GM12891 (cell line): Measurements from ENCODE around the gene TCF25.
"Not testable (repeated sequence)": the region's sequence is repeated elsewhere in the genome, so short reads cannot be mapped to it uniquely, and the experiment has no call there.

Source experiments
- DNase-seq: peaks from one replicate; pipeline ENCODE4 v3.0.0; 2011; ENCODE audit warnings: low spot score; ENCODE audit not compliant: insufficient read length
- FAIRE-seq: peaks from 2 replicates; lab custom pipeline; 2011; peaks lifted over from hg19 to GRCh38; lab: Jason Lieb, UNC
- PAX5 ChIP-seq: IDR thresholded peaks from 2 replicates; pipeline ENCODE4 v1.6.1; 2011; ENCODE audit warnings: low read length, moderate library complexity, mild to moderate bottlenecking; ENCODE audit not compliant: insufficient read depth, severe bottlenecking
- POLR2A ChIP-seq: IDR thresholded peaks from 2 replicates; pipeline ENCODE4 v1.6.1; 2011; ENCODE audit warnings: low read depth, low read length, control low read depth
- POLR2AphosphoS5 ChIP-seq: IDR thresholded peaks from 2 replicates; pipeline ENCODE4 v1.6.1; 2011; ENCODE audit warnings: low read depth, low read length, control low read depth
- POU2F2 ChIP-seq: IDR thresholded peaks from 2 replicates; pipeline ENCODE4 v1.6.1; 2011; ENCODE audit warnings: low read depth, mild to moderate bottlenecking, control low read depth, low read length, moderate library complexity
- SPI1 ChIP-seq: IDR thresholded peaks from 2 replicates; pipeline ENCODE4 v1.6.1; 2011; ENCODE audit warnings: low read depth, low read length, control low read depth
- TAF1 ChIP-seq: IDR thresholded peaks from 2 replicates; pipeline ENCODE4 v1.6.1; 2011; ENCODE audit warnings: low read depth, low read length, control low read depth

The TCF25 gene

DNA sequence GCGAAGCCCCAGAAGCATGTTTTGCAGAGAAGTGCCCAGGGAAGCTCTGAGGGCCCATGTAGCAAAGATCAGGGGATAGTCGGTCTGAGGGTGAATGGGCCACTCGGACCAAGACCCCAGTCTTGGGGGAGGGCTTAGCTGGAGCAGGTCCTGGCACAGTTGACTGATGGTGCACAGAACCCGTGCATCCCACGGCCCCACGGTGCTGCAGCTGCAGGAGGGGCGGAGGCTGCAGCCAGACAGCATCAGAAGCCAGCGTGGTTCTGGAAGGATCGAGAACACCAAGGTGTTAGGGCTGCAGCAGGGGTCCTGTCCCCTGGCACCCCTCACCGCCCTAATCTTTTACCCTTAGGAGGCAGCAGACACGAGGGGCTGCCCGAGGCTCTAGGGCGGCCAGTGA, 38.8 kb downstream of the TCF25 start:
- DNase-seq, result no peak

DNA sequence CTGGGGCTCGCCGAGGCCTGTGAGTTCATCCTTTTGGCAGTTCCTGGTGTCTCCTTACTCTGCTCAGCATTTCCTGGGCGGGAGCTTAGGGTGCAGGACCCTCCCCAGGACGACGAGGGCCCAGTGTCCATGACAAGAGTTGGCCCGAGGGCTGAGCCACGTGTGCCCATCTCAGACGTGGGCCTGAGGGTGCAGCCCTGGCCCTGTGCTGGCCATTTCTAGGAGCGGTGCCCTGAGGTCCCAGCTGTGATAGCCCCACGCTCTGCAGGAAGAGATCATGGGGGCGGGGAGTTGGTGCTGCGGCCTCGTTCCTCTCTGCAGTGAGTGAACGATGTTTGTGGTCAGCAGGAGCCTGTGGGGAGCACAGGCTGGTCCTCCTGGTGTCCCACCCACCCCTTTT, 39.2 kb downstream of the TCF25 start:
- TF ChIP-seq SPI1 (no peak), TAF1 (no peak), POLR2AphosphoS5 (no peak), PAX5 (no peak), POU2F2 (no peak), POLR2A (no peak)
- FAIRE-seq (no peak), DNase-seq (no peak)

More for the DNA sequence above, 38.8 kb downstream of the TCF25 start:
- FAIRE-seq, result no peak
- no peak for TF ChIP-seq POU2F2

DNA sequence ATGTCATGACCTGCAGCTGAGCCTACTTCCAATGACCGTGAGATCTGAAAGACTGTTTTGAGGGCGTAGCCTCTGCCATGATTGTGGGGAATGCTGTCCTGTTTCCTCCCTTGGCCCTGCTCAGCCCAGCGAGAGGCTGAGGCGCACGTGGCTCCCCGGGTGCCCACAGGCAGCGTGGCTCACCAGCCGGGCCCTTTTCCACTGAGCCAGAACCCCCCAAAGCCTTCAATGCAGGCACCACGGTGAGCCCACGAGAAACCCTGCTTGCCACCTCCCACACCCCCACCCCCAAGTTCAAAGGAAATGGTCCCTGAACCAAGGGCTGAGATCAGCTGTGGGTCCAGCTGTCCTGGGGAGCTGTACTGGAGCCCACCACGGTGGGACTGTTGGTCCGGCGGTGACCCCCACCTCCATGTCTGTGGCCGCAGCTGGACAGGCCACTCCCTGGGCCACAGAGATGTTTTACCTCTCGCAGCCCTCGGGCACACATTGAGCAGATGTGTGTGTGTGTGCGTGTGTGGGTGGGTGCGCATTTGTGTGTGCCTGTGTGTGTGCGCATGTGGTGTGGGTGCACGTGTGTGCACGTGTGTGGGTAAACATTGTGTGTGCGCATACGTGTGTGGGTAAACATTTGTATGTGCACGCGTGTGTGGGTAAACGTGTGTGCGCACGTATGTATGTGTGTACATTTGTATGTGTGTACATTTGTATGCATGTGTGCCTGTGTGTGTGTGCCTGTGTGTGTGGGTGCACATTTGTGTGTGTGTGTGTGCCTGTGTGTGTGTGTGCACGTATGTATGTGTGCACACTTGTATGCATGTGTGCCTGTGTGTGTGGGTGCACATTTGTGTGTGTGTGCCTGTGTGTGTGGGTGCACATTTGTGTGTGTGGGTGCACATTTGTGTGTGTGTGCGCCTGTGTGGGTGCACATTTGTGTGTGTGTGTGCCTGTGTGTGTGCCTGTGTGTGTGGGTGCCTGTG, 40.3 kb downstream of the TCF25 start:
- FAIRE-seq, result peak; percentile 23
- no peak for TF ChIP-seq SPI1
- no peak for TF ChIP-seq POLR2A
- TF ChIP-seq POLR2AphosphoS5, result peak; percentile 33; the same call in 1 of the 2 replicates
- no peak for DNase-seq

DNA sequence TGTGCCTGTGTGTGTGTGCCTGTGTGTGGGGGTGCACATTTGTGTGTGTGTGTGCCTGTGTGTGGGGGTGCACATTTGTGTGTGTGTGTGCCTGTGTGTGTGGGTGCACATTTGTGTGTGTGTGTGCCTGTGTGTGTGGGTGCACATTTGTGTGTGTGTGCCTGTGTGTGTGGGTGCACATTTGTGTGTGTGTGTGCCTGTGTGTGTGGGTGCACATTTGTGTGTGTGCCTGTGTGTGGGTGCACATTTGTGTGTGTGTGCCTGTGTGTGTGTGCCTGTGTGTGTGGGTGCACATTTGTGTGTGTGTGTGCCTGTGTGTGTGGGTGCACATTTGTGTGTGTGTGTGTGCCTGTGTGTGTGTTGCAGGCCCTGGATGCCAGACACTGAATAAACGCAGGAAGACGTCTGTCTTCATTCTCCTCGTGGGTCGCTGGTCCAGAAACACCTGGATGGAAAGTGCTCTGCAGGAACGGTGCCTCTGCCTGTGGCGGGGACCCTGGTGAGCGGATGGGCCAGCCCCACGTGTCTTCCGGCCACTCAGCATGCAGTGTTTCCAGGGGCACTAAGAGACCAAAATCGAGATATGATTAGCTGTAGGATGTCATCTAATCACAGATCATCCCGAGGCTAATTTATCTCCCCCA, 41.4 kb downstream of the TCF25 start:
- not testable (repeated sequence) for FAIRE-seq, DNase-seq

GRCh38 chr16:89915303-89916232, 42.2 kb downstream of the TCF25 start:
- FAIRE-seq (no peak), DNase-seq (no peak)
- TF ChIP-seq POLR2A (no peak), PAX5 (no peak), POLR2AphosphoS5 (no peak), SPI1 (no peak), POU2F2 (no peak), TAF1 (no peak)

DNA sequence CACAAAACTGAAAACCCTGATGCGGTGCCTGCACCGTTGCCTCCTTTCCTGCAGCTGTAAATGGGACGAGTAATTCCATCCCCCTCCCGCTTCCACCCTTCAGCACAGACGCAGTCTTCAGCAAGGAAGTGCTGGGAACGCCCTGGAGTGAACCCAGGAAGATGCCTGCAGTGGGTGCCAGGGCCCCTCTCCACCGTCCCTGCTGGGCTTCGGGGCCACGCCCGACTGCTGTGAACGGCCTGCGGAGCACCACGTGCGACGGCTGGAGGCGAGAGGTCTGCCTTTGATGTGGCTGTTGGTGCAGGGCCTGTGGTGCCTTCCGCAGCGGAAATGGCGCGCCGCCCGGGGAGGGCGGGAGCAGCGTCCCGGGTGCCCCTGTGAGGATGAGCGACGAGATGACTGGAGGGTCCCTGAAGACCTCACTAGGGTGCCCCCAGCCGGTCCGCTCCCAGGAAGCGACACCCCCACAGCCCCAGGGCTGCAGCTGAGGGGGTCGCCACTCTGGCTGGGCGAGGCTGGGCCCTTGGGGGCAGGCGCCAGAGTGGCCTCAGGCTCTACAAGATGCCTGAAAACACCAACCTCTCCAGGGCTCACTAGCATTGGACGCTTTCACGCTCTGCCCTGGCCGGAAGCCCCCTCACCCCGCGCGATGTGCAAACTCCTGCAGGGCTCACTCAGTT, 44.5 kb downstream of the TCF25 start:
- FAIRE-seq (peak; percentile 99), DNase-seq (peak; percentile 85)
- TF ChIP-seq SPI1 (0 out of 2 replicates have a peak, but pooled peaks have one; percentile 3), POLR2AphosphoS5 (no peak)

GRCh38 chr16:89918453-89919347, 45.3 kb downstream of the TCF25 start, which contains the start of gene MC1R:
MC1R (plus strand) TSS chr16:89918862; CDS start chr16:89919259, 397 bp downstream.
- FAIRE-seq (peak; percentile 43), DNase-seq (peak; percentile 60)
- no peak for TF ChIP-seq POLR2AphosphoS5
- TF ChIP-seq PAX5, result no peak
- no peak for TF ChIP-seq POLR2A
- no peak for TF ChIP-seq POU2F2
- TF ChIP-seq TAF1, result no peak
- no peak for TF ChIP-seq SPI1

DNA sequence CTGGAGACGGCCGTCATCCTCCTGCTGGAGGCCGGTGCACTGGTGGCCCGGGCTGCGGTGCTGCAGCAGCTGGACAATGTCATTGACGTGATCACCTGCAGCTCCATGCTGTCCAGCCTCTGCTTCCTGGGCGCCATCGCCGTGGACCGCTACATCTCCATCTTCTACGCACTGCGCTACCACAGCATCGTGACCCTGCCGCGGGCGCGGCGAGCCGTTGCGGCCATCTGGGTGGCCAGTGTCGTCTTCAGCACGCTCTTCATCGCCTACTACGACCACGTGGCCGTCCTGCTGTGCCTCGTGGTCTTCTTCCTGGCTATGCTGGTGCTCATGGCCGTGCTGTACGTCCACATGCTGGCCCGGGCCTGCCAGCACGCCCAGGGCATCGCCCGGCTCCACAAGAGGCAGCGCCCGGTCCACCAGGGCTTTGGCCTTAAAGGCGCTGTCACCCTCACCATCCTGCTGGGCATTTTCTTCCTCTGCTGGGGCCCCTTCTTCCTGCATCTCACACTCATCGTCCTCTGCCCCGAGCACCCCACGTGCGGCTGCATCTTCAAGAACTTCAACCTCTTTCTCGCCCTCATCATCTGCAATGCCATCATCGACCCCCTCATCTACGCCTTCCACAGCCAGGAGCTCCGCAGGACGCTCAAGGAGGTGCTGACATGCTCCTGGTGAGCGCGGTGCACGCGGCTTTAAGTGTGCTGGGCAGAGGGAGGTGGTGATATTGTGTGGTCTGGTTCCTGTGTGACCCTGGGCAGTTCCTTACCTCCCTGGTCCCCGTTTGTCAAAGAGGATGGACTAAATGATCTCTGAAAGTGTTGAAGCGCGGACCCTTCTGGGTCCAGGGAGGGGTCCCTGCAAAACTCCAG, 46.4 kb downstream of the TCF25 start:
- no peak for DNase-seq
- no peak for FAIRE-seq
- TF ChIP-seq TAF1 (no peak), POLR2A (no peak), SPI1 (no peak)
